ENCODE results near the gene RAB5A.

- TF ChIP-seq CTCF (IDR thresholded peaks at IDR 0.05), result no peak
- TF ChIP-seq ZFX (IDR thresholded peaks at IDR 0.05; ENCODE audit: borderline replicate concordance), result no peak
Observed at GRCh38 chr3:19937459-19938294, 9.2 kb upstream of the RAB5A start.

Data from 22Rv1 (cell line).